OCI-LY1 (cell line): ENCODE measurements around the gene NRP2.

Experiments
- CTCF ChIP-seq: fragments of 200-600 bp; sonication (generic), shearing (Covaris generic); IDR thresholded peaks from 2 replicates; pipeline ENCODE4 v1.5.1; 2017; ENCODE audit warnings: mild to moderate bottlenecking, antibody characterized with exemption, low read length, moderate library complexity, mixed read lengths
- EZH2 ChIP-seq: fragments of 200-600 bp; sonication (generic), shearing (Covaris generic); IDR thresholded peaks from 2 replicates; pipeline ENCODE4 v1.8.0; 2017; ENCODE audit warnings: borderline replicate concordance, mixed run types, mild to moderate bottlenecking, antibody characterized with exemption, low read length, moderate library complexity, mixed read lengths

DNA sequence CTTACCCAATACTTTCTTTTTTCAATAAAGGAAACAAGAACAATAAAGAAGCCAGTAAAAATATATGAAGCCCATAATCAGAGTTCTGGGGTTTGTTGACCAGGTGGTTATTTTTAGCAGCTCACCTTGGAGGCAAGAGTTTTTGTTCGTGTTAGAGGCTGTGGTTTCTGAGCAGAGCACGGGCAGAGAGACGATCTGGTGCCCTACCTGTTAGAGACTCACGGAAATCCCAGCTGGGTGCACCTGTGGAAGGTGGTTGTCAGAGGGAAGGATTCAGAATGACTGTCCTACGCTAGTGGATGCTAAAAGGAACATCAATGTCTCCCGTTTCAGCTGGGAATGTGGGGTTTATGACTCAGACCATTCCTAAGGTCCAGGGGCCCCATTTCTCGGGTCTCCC, 87.6 kb downstream of the NRP2 start:
- TF ChIP-seq CTCF = no peak
- no peak for TF ChIP-seq EZH2
